GM23338 (cell line): ENCODE measurements around the gene EDIL3. TPM values are rescaled to one million over a fixed set of nuclear protein-coding genes. Genes with fewer than 3 reads are reported as not detected.

Experiments
- ATAC-seq: fragments of 200-7000 bp; cut with Tn5 transposase; 3 replicates; pipeline ENCODE4 v1.9.1; 2020
- DNase-seq: peaks from one replicate; pipeline ENCODE4 v3.0.0-alpha.2; 2015; ENCODE audit warnings: low spot score
- H2AFZ ChIP-seq: fragments of 200-600 bp; sonication (generic); 2 replicates; pipeline ENCODE4 v1.8.0; 2016; ENCODE audit warnings: antibody characterized with exemption, mild to moderate bottlenecking, moderate library complexity
- H3F3A ChIP-seq: fragments of 200-600 bp; sonication (generic); replicated peaks from 2 replicates; pipeline ENCODE4 v1.8.0; 2017; ENCODE audit warnings: antibody characterized with exemption, mixed run types, low read depth
- H3K27ac ChIP-seq: fragments of 200-600 bp; sonication (generic); 2 replicates; pipeline ENCODE4 v1.6.1; 2016; ENCODE audit warnings: low read depth
- H3K27me3 ChIP-seq: fragments of 200-600 bp; sonication (generic); 2 replicates; pipeline ENCODE4 v1.8.0; 2016; ENCODE audit warnings: mild to moderate bottlenecking, mixed run types, moderate library complexity; ENCODE audit not compliant: insufficient read depth
- H3K36me3 ChIP-seq: fragments of 200-600 bp; sonication (generic); 2 replicates; pipeline ENCODE4 v1.8.0; 2016; ENCODE audit warnings: mild to moderate bottlenecking; ENCODE audit not compliant: insufficient read depth
- H3K4me1 ChIP-seq: fragments of 200-600 bp; sonication (generic); 2 replicates; pipeline ENCODE4 v1.8.0; 2016; ENCODE audit warnings: mild to moderate bottlenecking, moderate library complexity; ENCODE audit not compliant: insufficient read depth
- H3K4me2 ChIP-seq: fragments of 200-600 bp; sonication (generic); 2 replicates; pipeline ENCODE4 v1.7.1; 2017; ENCODE audit warnings: mixed run types
- H3K4me3 ChIP-seq: fragments of 200-600 bp; sonication (generic); 2 replicates; pipeline ENCODE4 v1.6.1; 2016; ENCODE audit warnings: mixed run types
- H3K79me2 ChIP-seq: fragments of 200-600 bp; sonication (generic); replicated peaks from 2 replicates; pipeline ENCODE4 v1.8.0; 2017; ENCODE audit warnings: mild to moderate bottlenecking; ENCODE audit not compliant: insufficient read depth
- H3K9me2 ChIP-seq: fragments of 200-600 bp; sonication (generic); 2 replicates; pipeline ENCODE4 v1.8.0; 2017; ENCODE audit not compliant: insufficient read depth
- H4K20me1 ChIP-seq: fragments of 200-600 bp; sonication (generic); replicated peaks from 2 replicates; pipeline ENCODE4 v1.8.0; 2017; ENCODE audit warnings: mild to moderate bottlenecking; ENCODE audit not compliant: insufficient read depth
- H3K27ac Mint-ChIP-seq: 2 replicates; pipeline ENCODE4 v1.8.0; 2020; ENCODE audit warnings: inconsistent platforms, mild to moderate bottlenecking, moderate library complexity, mixed read lengths
- H3K27me3 Mint-ChIP-seq: 3 replicates; pipeline ENCODE4 v1.8.0; 2022; ENCODE audit warnings: low read depth, mild to moderate bottlenecking, moderate library complexity, mixed read lengths, inconsistent platforms; ENCODE audit not compliant: insufficient read depth, poor library complexity
- H3K36me3 Mint-ChIP-seq: 3 replicates; pipeline ENCODE4 v1.8.0; 2021; ENCODE audit warnings: low read depth, mild to moderate bottlenecking, inconsistent platforms, moderate library complexity, mixed read lengths
- H3K4me1 Mint-ChIP-seq: 3 replicates; pipeline ENCODE4 v1.8.0; 2020; ENCODE audit warnings: mild to moderate bottlenecking, inconsistent platforms, mixed read lengths
- H3K4me3 Mint-ChIP-seq: 3 replicates; pipeline ENCODE4 v1.8.0; 2021; ENCODE audit warnings: moderate library complexity, mild to moderate bottlenecking, inconsistent platforms, mixed read lengths
- H3K9me3 Mint-ChIP-seq: 3 replicates; pipeline ENCODE4 v1.8.0; 2020; ENCODE audit warnings: moderate library complexity, mild to moderate bottlenecking, inconsistent platforms, mixed read lengths
- CREB1 ChIP-seq: fragments of 250-450 bp; sonication (Bioruptor Pico); IDR thresholded peaks from 2 replicates; pipeline ENCODE4 v1.5.0; 2020; ENCODE audit warnings: low read depth, mild to moderate bottlenecking, moderate library complexity
- EZH2 ChIP-seq: fragments of 200-600 bp; sonication (generic); IDR thresholded peaks from one replicate; pipeline ENCODE4 v1.8.0; 2017; ENCODE audit warnings: antibody characterized with exemption, mild to moderate bottlenecking, low read depth; ENCODE audit not compliant: unreplicated experiment
- EZH2phosphoT487 ChIP-seq: fragments of 200-600 bp; sonication (generic); IDR thresholded peaks from one replicate; pipeline ENCODE4 v1.8.1; 2018; ENCODE audit warnings: antibody characterized with exemption; ENCODE audit not compliant: unreplicated experiment
- JUNB ChIP-seq: IDR thresholded peaks from one replicate; pipeline ENCODE4 v1.6.1; 2016; ENCODE audit warnings: antibody characterized with exemption; ENCODE audit not compliant: unreplicated experiment
- NANOG ChIP-seq: IDR thresholded peaks from 2 replicates; pipeline ENCODE4 v1.6.1; 2016; ENCODE audit warnings: antibody characterized with exemption, borderline replicate concordance
- POLR2AphosphoS5 ChIP-seq: IDR thresholded peaks from 2 replicates; pipeline ENCODE4 v1.6.1; 2016; ENCODE audit warnings: antibody characterized with exemption, low read depth
- REST ChIP-seq: IDR thresholded peaks from one replicate; pipeline ENCODE4 v1.6.1; 2018; ENCODE audit warnings: antibody characterized with exemption; ENCODE audit not compliant: unreplicated experiment
- STAT1 ChIP-seq: IDR thresholded peaks from one replicate; pipeline ENCODE4 v1.6.1; 2016; ENCODE audit warnings: antibody characterized with exemption; ENCODE audit not compliant: unreplicated experiment
- ZNF114 ChIP-seq: fragments of 250-450 bp; sonication (Bioruptor Pico); IDR thresholded peaks from 2 replicates; pipeline ENCODE4 v1.5.0; 2020; ENCODE audit warnings: mild to moderate bottlenecking, moderate library complexity
- ZNF331 ChIP-seq: fragments of 250-450 bp; sonication (Bioruptor Pico); IDR thresholded peaks from 2 replicates; pipeline ENCODE4 v1.5.0; 2020; ENCODE audit warnings: low read depth, mild to moderate bottlenecking, moderate library complexity
- polyA plus RNA-seq: library from polyadenylated mRNA; unstranded; fragments of >200 nt; fragmentation: Nextera tagmentation; extraction: Ambion mirVana; gene quantifications from 2 replicates; pipeline ENCODE4 v1.2.1, GENCODE V29; 2016
- total RNA-seq: library from RNA; depleted of rRNA; stranded (reverse); fragments of >200 nt; shearing (Covaris generic); gene quantifications from 2 replicates; pipeline ENCODE4 v1.2.3, GENCODE V29; 2014
- TF ChIP-seq, protein P1 (sequence below), 2 experiments: fragments of 200-600 bp in 1 of 2; sonication (generic) in 1 of 2; conservative IDR thresholded peaks; 2 replicates each; pipeline versions ENCODE4 v1.5.1 to v1.6.1; 2016 to 2017; ENCODE audit warnings: antibody characterized with exemption in 2 of 2, low read depth in 2 of 2, mild to moderate bottlenecking in 2 of 2, moderate library complexity in 1 of 2
- TF ChIP-seq, protein P2 (sequence below): IDR thresholded peaks from 2 replicates; pipeline ENCODE4 v1.6.1; 2016; ENCODE audit warnings: antibody characterized with exemption

Gene EDIL3
- total and polyA plus RNA-seq, 2 experiments from 2014 or later = 43.3 to 61.9 TPM

- TF ChIP-seq REST (no peak), NANOG (no peak), ZNF114 (CRISPR knock-in tag) (no peak)
- TF ChIP-seq, protein P1, sequence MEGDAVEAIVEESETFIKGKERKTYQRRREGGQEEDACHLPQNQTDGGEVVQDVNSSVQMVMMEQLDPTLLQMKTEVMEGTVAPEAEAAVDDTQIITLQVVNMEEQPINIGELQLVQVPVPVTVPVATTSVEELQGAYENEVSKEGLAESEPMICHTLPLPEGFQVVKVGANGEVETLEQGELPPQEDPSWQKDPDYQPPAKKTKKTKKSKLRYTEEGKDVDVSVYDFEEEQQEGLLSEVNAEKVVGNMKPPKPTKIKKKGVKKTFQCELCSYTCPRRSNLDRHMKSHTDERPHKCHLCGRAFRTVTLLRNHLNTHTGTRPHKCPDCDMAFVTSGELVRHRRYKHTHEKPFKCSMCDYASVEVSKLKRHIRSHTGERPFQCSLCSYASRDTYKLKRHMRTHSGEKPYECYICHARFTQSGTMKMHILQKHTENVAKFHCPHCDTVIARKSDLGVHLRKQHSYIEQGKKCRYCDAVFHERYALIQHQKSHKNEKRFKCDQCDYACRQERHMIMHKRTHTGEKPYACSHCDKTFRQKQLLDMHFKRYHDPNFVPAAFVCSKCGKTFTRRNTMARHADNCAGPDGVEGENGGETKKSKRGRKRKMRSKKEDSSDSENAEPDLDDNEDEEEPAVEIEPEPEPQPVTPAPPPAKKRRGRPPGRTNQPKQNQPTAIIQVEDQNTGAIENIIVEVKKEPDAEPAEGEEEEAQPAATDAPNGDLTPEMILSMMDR (conservative IDR thresholded peaks at IDR 0.05; ENCODE audit: low read depth in 2 of 2) = no peak
Observed at GRCh38 chr5:84086511-84086910, 298.2 kb downstream of the EDIL3 start (continued).

GRCh38 chr5:84085387-84086041 is 299.2 kb downstream of the EDIL3 start:
- DNase-seq (no peak), ATAC-seq (no peak)
- Mint-ChIP-seq H3K9me3 (no peaks in the 10 kb centered on the region), H3K27ac (no peak overlapping the region), H3K27me3 (no peaks in the 10 kb centered on the region), H3K36me3 (peaks cover 4% of the 10 kb centered on the region; the same call in 1 of the 3 replicates), H3K4me3 (no peak overlapping the region), H3K4me1 (peaks cover 6% of the 10 kb centered on the region; the same call in 2 of the 3 replicates)
- no peak overlapping the region for H3K4me3 ChIP-seq
- no peak overlapping the region for H2AFZ ChIP-seq
- H3K79me2 ChIP-seq = no peaks in the 10 kb centered on the region
- no peak overlapping the region for H3K4me2 ChIP-seq
- no peak overlapping the region for H3K27ac ChIP-seq
- H3K27me3 ChIP-seq = no peaks in the 10 kb centered on the region
- H3F3A ChIP-seq = no peaks in the 10 kb centered on the region
- no peaks in the 10 kb centered on the region; the same call in 1 of the 2 replicates for H3K4me1 ChIP-seq
- no peaks in the 10 kb centered on the region for H4K20me1 ChIP-seq
- no peaks in the 10 kb centered on the region for H3K9me2 ChIP-seq
- no peaks in the 10 kb centered on the region for H3K36me3 ChIP-seq
- TF ChIP-seq JUNB = no peak
- no peak for TF ChIP-seq NANOG
- no peak for TF ChIP-seq ZNF114 (CRISPR knock-in tag)
- no peak for TF ChIP-seq STAT1
- TF ChIP-seq EZH2 = no peak
- TF ChIP-seq, protein P2, sequence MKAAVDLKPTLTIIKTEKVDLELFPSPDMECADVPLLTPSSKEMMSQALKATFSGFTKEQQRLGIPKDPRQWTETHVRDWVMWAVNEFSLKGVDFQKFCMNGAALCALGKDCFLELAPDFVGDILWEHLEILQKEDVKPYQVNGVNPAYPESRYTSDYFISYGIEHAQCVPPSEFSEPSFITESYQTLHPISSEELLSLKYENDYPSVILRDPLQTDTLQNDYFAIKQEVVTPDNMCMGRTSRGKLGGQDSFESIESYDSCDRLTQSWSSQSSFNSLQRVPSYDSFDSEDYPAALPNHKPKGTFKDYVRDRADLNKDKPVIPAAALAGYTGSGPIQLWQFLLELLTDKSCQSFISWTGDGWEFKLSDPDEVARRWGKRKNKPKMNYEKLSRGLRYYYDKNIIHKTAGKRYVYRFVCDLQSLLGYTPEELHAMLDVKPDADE = no peak
- TF ChIP-seq EZH2phosphoT487 = no peak
- TF ChIP-seq CREB1 (CRISPR knock-in tag) = no peak
- no peak for TF ChIP-seq POLR2AphosphoS5
- TF ChIP-seq ZNF331 (CRISPR knock-in tag) = no peak
- TF ChIP-seq REST = no peak
- TF ChIP-seq, protein P1 (conservative IDR thresholded peaks at IDR 0.05; ENCODE audit: low read depth in 2 of 2) = no peak
